Limb (tissue), 2 donors: ENCODE results near the gene CAMK1G.

Experiments used
- DNase-seq, 2 donors: peaks; one replicate each; pipeline ENCODE4 v3.0.0-alpha.2; 2016; ENCODE audit errors: extremely low spot score in 2 of 2

The CAMK1G gene

DNA sequence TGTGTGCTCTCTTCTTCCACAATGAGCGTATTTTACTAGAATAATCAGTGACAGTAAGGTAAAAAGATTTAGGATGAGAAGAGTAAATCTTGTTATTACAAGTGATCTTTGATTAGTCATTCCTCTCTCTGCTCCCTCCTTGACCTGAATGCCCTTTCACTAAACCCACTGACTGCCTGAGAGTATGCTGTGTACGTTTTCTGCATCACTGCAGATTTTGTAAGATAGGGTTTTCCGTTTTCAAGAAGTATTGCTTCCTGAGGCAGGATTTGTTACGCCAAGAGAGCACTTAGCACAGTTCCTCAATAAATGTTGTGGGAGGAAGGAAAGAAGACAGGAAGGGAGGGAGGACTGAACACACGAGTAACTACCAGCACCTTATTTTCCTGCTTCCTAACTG lies 76.4 kb downstream of the CAMK1G start:
- no peak for DNase-seq

DNA sequence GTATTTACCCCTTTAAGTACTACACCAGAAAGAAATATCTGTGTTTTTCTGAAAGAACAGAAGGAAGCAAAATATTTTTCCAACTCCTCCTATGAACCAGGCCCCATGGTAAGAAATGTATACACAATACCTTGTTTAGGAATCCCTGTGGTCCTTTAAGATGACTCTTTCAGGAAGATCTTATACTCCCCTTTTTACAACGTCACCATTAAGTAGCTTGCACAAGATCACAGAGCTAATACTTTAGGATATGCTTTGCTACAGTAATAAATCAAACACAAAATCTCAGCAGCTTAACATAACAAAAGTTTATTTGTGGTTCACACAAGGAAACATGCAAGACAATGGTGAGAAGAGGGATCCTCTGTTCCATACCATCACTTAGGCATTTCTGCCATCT lies 77.6 kb downstream of the CAMK1G start:
- no peak for DNase-seq

DNA sequence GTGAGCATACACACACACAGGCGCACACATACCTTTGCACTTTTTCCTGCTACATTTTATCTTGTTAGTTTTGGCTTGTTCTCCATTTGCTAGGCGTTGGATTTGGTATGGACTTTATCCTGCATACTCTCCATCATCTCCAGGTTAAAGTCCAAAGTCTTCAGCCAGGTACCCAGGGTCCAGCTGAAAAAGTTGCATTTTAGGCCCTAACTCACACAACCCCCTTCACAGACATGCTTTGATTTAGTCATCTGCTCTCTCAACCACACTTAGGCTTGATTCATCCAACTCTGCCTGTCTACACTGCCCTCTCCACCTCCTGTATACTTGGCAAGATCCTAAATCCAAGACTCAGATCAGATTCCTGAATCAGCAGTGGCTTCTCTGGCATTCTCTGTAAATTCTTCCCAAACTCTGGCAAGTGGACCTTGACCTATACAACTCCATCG lies 79.4 kb downstream of the CAMK1G start:
- DNase-seq: no peak
